GM18517 (cell line): ENCODE measurements around the gene TRAPPC4.

Experiments used
- ATAC-seq: cut with Tn5 transposase; IDR thresholded peaks from one replicate; pipeline ENCODE4 v1.9.1; 2021; ENCODE audit warnings: mild to moderate bottlenecking, moderate library complexity; ENCODE audit not compliant: unreplicated experiment

The TRAPPC4 gene

GRCh38 chr11:119061256-119061655 is 42.7 kb downstream of the TRAPPC4 start:
- no peak for ATAC-seq

- ATAC-seq = no peak
These were observed 44.2 kb downstream of the TRAPPC4 start for GRCh38 chr11:119062779-119063178.

- ATAC-seq = no peak
These were observed 46.8 kb downstream of the TRAPPC4 start for GRCh38 chr11:119065369-119065768.

GRCh38 chr11:119067371-119068222 is 49.0 kb downstream of the TRAPPC4 start, which contains the start of gene VPS11:
VPS11 (plus strand) TSS chr11:119067818; CDS start chr11:119067824, 6 bp downstream.
- peak; percentile 75 for ATAC-seq
